ENCODE measurements around the gene CYP11A1.
"Not testable (repeated sequence)": the region's sequence is repeated elsewhere in the genome, so short reads cannot be mapped to it uniquely, and the experiment has no call there.

CYP11A1 gene

DNA sequence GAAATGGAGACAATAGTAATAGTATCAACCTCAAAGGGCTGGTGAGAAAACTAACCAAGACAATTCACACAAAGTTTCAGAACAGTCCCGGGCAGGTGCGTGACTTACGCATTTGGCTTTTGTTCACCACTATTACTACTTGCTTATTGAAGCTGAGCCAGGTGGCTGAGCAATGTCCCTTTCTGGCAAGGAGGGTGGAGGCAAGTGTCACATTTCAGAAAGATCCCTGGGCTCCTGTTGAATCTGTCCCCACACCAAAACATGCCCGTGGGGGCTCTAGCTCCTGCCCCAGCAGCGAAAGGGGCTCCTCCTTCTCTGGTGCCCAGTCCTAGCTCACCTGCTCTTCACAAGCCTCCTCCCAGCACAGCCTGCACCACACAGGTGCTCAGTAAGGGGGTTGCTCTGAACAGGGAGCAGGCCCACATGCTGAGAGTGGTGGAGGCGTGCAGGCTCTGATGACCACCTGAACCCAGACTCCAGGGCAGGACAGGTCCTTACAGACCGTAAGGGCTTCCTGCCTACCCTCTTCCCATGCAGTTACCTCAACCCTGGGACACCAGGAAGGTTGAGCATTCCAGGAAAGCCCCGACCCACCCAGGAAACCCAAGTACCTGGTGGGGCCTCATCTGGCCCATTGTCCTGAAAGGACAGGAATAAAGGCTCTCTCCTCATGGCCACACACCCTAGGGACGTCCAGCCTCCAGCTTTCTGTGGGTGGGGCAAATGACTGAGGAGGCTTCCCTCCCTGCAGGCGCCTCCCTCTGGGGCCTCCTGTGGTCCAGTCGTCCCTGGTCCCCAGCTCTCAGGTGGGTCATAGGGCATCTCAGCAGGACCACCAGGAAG lies 33.7 kb upstream of the CYP11A1 start:
- H3K4me3 ChIP-seq (ENCODE audit: low read depth, low read length): no peak overlapping the region

DNA sequence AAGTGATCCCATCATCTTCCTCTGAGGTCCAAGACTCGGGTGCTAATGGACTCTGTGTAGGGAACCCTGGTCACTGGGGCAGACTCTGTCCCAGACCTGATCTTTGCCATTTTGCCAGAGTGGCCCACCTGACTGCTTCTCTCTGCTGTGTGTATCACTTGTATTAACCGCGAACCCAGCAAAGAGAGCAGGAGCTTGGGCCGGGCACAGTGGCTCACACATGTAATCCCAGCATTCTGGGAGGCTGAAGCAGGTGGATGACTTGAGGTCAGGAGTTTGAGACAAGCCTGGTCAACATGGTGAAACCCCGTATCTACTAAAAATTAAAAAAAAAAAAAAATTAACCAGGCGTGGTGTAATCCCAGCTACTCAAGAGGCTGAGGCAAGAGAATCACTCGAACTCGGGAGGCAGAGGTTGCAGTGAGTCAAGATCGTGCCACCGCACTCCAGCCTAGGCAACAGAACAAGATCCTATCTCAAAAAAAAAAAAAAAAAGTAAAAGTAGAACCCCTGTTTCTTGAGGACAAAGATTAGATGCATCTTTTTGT lies 32.9 kb upstream of the CYP11A1 start:
- H3K4me3 ChIP-seq (ENCODE audit: low read depth, low read length): no peak overlapping the region

DNA sequence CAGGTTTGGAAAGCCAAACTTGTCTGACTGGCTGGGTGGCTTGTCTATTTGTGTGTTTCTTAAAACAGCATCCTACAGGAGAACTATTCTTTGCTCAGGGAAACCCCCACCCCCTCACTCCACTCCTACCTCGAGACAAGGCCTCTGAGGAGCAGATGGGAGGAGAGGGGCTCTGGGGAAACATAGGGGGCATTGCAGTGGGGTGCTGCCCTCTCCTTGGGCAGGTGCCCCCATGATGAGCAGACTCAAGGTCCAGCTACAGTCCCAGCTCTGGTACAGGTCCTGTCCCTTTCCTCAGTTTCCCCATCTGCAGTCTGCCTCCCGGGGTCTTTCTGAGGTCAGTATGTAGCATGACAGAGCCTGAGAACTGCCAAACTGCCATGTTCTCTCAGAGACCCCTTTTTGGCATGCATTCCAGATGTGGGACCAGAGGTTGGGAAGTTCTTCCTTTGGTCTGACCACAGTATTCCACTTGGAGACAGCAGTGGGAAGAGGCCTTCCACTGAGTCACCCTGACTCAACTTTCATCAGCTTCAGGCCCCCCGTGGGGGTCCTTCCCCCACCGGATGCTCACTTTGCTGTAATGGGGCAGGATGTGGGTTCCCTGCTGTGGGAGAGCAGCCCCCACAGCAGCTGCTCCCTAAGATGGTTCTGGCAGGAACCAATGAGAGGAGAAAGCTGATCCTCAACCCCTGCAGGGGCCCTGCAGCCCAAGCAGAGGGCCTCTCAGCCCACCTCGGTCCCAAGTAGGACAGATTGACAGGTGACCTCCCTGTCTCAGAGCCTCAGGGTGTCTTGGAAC lies 32.3 kb upstream of the CYP11A1 start:
- no peak overlapping the region for H3K4me3 ChIP-seq (ENCODE audit: low read depth, low read length)

DNA sequence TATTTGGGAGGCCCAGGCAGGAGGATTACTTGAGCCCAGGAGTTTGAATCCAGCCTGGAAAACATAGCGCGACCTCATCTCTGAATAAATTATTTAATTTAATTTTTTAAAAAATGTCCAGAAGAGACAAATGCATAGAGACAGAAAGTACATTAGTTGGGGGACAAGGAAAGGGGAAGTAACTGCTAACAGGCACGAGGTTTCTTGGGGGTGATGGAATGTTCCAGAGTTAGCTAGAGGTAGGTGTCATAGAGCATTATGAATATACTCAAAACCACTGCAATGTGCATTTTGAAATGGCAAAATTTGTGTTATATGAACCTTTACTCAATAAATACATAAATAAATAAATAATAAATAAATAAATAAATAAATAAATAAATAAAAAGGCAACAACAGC lies 31.7 kb upstream of the CYP11A1 start:
- H3K4me3 ChIP-seq (ENCODE audit: low read depth, low read length): no peak overlapping the region

DNA sequence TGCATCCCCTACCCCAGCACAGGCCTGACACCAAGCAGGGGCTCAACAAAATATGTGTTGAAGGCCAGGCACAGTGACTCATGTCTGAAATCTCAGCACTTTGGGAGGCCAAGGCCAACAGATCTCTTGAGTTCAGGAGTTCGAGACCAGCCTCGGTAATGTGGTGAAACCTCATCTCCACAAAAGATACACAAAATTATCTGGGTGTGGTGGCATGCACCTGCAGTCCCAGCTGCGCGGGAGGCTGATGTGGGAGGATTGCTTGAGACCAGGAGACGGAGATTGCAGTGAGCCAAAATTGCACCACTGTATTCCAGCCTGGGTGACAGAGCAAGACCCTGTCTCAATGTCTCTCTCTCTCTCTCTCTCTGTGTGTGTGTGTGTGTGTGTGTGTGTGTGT lies 30.7 kb upstream of the CYP11A1 start:
- H3K4me3 ChIP-seq (ENCODE audit: low read depth, low read length): no peak overlapping the region

DNA sequence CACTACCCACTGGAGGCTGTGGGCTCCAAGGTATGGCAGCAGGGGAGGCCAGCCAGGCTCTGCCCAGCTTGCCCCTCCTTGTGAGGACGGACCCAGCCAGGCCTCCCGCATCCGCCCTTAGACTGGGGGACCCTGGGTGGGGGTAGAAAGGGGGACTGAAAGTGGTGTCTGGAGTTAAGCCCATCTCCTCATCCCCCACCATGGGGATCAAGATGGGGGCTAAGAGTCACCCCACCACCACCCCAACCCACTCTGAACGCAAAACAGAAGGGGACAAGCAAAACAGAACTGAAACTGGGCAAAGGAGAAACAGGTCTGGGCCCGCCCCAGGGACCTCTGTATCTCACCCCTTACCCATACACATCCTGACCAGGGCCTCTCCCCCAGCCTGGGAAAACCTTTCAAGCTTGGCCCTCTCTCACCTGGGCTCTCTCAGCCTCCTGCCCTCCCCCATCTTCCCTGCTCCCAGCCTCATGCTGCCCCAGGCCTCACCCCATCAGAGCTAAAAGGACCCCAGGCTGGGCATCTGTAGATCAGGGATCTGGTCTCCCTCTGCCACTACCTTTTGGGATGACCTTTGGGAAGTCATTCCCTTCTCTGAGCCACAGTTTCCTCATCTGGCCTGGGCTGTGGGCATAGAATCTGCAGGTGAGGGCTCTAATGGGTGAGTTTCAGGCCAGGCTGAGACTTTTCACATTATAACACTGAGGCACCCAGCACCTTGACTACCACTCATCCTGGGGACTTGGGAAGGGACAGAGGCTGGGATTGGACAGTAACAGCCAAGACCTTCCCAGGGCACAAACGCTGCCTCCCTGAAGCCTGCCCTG lies 30.0 kb upstream of the CYP11A1 start:
- H3K4me3 ChIP-seq (ENCODE audit: low read depth, low read length): no peak overlapping the region

DNA sequence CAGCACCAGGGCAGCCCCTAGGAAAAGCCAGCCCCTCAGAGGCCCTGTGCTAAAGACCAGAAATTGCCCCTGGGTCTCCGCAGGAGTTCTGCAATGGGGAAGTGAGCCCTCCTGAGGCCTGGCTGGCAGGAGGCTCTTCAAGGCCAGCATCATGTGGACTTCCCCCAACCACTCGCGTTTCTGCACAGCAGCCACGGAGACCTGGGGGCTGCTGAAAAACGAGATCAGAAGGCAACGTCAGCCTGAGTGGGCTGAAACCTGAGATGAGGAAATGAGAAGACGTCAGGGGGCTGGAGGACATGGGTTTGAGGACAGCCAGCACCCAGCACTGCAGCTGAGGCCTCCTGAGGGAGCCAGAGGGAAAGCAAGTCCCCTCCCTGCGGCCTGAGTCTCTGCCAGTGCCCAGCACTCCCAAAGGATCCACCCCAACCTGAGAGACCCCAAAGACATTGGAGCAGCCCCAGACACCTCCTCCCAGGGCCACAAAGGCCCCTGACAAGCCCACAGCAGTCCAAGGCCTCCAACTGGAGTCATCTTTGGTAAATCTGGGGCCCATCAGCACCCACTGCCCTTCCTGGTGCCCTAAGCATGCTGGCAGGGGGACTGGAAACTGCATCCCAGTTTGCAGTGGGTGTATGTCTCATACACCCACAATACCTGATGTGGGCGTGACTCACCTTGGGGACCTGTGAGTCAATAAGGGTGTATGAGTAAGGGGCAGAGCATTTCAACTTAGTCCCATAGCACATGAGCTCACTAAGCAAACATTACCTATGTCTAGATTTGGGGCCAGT lies 29.2 kb upstream of the CYP11A1 start:
- no peak overlapping the region for H3K4me3 ChIP-seq (ENCODE audit: low read depth, low read length)

DNA sequence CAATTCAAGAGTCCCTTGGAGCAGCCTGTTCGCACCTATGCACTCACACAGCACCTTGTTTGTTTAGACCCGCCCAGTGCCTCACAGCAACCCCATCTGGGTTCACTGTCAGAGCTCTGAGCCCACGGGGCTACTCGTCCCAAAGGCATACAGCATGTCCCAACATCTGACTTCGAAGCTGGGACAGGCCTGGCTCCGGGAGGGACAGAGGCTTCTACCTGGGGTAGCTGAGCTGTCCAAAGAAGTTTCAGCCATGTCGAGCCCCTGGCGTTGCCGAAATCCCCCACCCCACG lies 28.6 kb upstream of the CYP11A1 start:
- H3K4me3 ChIP-seq (ENCODE audit: low read depth, low read length): no peak overlapping the region

DNA sequence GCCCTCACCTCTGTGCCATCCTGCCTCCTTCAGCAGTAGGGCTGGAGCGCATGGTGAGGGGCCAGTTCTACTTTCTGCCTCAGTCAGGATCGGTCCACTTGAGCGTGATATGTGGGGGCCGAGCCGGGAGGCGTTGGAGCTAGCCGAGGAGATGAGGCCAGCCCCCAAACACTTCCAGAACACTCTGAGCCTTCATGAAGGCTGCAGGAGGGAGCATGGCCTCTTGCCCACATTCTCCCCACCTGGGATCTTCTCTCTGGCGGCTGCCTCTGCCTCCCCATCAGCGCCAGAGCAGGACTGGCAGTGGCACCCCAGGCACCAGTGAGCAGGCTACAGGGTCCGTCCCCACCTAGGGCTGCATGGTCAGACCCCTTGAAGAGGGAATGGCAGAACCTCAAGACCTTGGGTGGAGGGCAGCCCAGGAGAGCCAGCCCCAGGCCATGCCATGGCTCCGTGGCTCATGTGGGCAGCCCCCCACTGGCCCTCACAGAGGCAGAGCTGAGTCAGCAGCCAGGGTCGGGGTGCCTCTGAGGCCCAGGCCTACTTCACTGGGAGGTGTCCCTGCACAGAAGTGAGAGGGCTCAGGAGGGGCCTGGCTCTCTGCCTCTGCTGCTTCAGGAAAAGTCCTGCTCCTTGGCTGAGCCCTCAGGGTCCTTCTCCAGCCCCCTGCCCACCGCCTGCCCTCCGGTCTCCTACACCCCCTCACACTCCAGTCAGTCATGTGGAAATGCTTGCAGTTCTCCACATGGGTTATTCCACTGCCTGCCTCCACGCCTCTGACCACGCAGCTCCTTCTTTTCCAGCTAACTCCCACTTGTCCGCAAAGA lies 28.1 kb upstream of the CYP11A1 start:
- no peak overlapping the region for H3K4me3 ChIP-seq (ENCODE audit: low read depth, low read length)

DNA sequence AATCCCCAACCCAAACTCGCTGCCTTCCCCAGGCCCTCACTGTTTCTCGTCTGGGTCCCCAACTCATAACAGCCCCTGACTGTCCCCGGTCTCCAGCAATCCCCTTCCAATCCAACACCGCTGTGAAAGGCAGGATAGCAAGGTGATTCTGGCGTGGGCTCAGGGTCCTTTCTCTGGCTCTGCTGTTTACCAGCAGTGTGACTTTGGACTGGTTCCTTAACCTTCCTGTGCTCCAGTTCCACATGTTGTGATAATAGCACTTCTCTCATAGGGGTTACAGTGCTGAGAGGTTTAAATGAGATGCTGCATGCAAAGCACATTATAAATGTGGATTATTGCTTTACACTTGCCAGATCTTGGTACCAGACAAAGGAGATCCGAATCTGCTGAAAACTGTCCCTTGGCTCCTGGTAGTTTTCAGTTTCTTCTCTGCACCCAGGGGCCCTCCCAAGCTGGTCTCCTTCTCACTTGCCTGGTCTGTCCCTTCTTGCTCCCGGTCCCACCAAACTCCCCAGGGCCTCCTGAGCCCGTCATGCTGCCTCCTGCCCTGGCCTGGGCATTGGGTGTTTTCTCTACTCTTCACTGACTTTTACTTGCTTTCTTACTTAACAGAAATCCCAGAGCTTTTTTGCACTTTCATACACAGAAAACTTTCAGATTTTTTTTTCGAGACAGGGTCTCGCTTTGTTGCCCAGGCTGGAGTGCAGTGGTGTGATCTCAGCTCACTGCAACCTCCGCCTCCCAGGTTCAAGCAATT lies 26.8 kb upstream of the CYP11A1 start:
- no peak overlapping the region for H3K4me3 ChIP-seq (ENCODE audit: low read depth, low read length)

DNA sequence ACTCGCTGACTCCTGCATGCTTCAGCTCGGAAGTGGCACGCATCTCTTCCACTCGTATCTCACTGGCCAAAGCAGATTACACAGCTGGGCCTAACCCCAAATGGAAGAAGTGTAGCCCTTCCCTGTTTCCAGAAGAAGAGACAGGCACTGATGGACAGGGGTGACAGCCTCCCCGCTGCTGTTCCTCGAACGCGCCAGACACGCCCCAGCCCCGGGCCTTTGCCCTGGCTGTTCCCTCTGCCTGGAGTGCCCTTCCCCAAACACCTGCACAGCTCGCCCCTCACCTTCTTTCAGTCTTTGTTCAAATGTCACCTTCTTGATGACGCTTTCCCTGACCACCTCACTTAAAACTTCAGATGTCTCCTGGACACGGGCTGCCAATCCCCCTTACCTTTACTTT lies 26.0 kb upstream of the CYP11A1 start:
- H3K4me3 ChIP-seq (ENCODE audit: low read depth, low read length): no peak overlapping the region

DNA sequence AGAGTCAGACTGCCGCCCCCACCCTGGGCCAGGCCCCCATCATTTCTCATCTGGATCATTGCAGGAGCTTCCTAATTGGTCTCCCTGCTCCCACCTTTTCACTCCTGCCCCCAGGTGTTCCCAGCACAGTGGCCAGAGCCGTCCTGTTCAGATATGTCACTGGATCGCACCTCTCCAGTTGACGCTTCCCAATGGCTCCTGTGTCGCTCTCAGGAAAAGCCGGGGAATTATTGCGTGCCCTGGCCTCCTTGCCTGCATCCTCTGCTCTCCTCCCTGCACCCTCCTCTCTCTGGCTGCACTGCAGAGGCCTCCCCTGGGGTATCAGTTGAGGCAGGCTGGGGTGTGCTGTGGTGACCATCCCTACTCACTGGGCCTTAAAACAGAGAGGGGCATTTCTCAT lies 25.5 kb upstream of the CYP11A1 start:
- H3K4me3 ChIP-seq (ENCODE audit: low read depth, low read length): no peak overlapping the region

DNA sequence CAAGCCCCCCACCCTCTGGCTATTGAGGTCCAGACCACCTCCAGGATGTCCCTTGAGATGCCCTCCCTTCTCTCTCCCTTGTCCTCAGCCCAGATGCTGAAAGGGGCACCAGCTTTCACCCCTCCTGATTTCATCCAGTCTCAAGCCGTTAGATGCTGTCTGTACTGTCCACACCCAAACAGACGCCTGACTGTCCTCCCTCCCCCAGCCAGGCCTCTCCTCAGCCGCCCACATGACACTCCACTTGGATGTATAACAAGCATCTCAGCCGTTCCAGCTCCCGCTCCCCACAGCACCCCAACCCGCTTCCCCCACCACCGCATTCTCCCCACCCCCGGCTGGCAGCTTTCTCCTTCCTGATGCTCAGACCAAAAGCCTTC lies 25.0 kb upstream of the CYP11A1 start:
- no peak overlapping the region for H3K4me3 ChIP-seq (ENCODE audit: low read depth, low read length)

DNA sequence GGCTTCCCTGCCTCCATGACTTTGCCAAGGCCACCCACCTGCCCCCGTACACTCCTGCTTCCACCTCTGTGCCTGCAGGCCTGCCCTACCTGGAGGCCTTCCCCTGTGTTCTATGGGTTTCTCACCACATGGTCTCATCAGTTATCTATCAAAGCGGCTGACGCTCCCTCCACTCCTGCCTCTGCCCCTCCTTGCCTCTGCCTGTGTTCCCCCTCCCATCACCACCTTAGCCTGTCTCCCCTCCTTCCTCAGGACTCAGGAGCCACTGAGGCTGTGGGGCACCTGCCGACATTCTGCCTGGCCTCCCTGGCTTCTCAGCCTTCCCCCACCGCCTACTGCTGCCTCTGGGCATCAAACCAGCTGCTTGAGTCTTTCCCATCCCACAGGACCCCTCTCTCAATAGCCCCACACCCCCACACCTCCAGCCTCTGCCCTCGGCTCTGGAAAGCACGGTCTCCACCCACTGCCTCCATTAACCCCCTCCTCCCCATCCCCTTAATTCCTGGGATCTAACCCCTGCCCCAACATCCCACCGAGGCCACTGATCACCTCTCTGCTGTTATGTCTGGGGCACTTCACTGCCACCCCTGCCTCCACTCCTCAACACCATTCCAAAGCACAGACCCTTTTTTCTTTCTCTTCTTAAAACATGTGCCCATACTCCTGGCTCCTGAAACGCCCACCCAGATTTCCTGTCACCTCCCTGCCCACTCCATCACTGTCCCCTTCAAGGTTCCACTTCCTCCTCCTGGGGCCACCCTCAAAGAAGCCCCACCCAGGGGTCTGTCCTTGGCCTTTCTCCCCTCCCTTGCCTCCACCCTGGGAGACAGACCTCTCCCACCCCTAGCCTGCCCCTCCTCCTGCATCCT lies 24.4 kb upstream of the CYP11A1 start:
- H3K4me3 ChIP-seq (ENCODE audit: low read depth, low read length): no peak overlapping the region

DNA sequence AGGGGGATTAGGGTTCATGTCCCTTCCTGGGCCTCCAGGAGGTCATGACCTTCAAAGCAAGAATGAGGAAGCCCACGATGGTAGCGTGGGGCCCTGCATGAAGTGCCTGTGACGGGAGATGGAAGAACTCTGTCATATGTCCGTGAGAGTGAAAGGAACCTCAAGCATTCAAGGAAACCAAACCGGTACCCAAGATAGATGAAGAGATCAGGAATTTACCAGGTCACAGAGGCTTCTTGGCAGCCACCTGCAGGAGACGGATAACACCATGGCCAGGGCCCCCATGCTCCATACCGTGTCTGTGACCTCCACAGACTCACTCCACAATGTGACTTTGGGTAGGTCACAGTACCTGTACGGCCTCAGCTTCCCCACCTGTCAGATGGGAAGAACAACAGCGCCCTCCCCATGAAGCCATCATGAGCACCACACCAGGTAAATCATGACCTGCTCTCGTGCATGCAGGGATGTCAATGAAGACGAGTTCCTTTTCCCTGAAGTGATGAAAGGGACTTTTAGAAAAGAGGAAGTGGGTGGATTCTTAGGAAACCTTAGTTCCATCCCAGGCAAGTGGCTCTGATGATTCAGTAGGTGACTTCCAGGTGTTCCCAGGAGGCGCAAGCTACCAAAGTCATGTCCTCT lies 23.3 kb upstream of the CYP11A1 start:
- H3K4me3 ChIP-seq (ENCODE audit: low read depth, low read length): no peak overlapping the region

DNA sequence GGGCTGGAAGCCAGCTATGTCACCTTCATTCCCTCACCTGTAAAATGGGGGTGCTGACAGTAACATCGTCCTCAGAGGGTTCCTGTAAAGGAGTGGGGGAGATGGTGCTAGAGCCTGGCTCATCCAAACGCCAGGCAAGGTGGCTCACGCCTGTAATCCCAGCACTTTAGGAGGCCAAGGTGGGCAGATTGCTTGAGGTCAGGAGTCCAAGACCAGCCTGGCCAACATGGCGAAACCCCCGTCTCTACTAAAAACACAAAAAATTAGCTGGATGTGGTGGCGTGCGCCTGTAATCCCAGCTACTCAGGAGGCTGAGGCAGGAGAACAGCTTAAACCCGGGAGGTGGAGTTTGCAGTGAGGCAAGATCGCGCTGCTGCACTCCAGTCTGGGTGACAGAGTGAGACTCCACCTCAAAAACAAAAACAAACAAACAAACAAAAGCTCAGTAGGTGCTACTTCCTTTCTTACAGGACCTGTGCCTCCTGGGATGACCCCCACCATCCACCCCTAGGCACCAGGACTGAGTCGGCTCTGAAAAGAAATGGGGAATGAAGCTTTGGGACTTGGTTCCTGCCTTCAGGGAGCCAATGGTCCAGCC lies 22.7 kb upstream of the CYP11A1 start:
- H3K4me3 ChIP-seq (ENCODE audit: low read depth, low read length): not testable (repeated sequence)
